Hepatocyte (in vitro differentiated cells): ENCODE results near the gene PLA2G12A. TPM values are rescaled to one million over a fixed set of nuclear protein-coding genes. Genes with fewer than 3 reads are reported as not detected.

Source experiments
- DNase-seq: peaks from one replicate; pipeline ENCODE4 v3.0.0-alpha.2; 2016; ENCODE audit warnings: low spot score
- H2AFZ ChIP-seq: fragments of 200-600 bp; sonication (generic); 2 replicates; pipeline ENCODE4 v1.6.0; 2016; ENCODE audit warnings: antibody characterized with exemption, mild to moderate bottlenecking
- H3K27ac ChIP-seq: fragments of 200-600 bp; sonication (generic); 2 replicates; pipeline ENCODE4 v1.5.1; 2016; ENCODE audit warnings: mild to moderate bottlenecking
- H3K27me3 ChIP-seq: fragments of 200-600 bp; sonication (generic); 2 replicates; pipeline ENCODE4 v1.6.1; 2016
- H3K36me3 ChIP-seq: fragments of 200-600 bp; sonication (generic); replicated peaks from 2 replicates; pipeline ENCODE4 v1.5.1; 2016; ENCODE audit warnings: low read depth; ENCODE audit not compliant: insufficient read depth
- H3K4me1 ChIP-seq: fragments of 200-600 bp; sonication (generic); 2 replicates; pipeline ENCODE4 v1.5.1; 2016; ENCODE audit warnings: mild to moderate bottlenecking, moderate library complexity; ENCODE audit not compliant: insufficient read depth
- H3K4me2 ChIP-seq: fragments of 200-600 bp; sonication (generic); 2 replicates; pipeline ENCODE4 v1.6.0; 2016
- H3K4me3 ChIP-seq: fragments of 200-600 bp; sonication (generic); 2 replicates; pipeline ENCODE4 v1.5.1; 2016; ENCODE audit warnings: mild to moderate bottlenecking
- H3K79me2 ChIP-seq: fragments of 200-600 bp; sonication (generic); 2 replicates; pipeline ENCODE4 v1.6.0; 2017; ENCODE audit warnings: mild to moderate bottlenecking
- H3K9me2 ChIP-seq: fragments of 200-600 bp; sonication (generic); replicated peaks from 2 replicates; pipeline ENCODE4 v1.6.0; 2017; ENCODE audit warnings: mild to moderate bottlenecking; ENCODE audit not compliant: insufficient read depth
- H3K9me3 ChIP-seq: fragments of 200-600 bp; sonication (generic); 2 replicates; pipeline ENCODE4 v1.5.1; 2016; ENCODE audit warnings: low read depth, mild to moderate bottlenecking
- H4K20me1 ChIP-seq: fragments of 200-600 bp; sonication (generic); 2 replicates; pipeline ENCODE4 v1.6.0; 2016; ENCODE audit warnings: mild to moderate bottlenecking; ENCODE audit not compliant: insufficient read depth, poor library complexity, severe bottlenecking
- CTCF ChIP-seq: fragments of 200-600 bp; sonication (generic); IDR thresholded peaks from 2 replicates; pipeline ENCODE4 v1.5.1; 2016; ENCODE audit warnings: antibody characterized with exemption, mild to moderate bottlenecking; ENCODE audit not compliant: poor library complexity
- EZH2 ChIP-seq: fragments of 200-600 bp; sonication (generic); IDR thresholded peaks from 2 replicates; pipeline ENCODE4 v1.6.1; 2016; ENCODE audit warnings: antibody characterized with exemption, mild to moderate bottlenecking, borderline replicate concordance
- EZH2phosphoT487 ChIP-seq: fragments of 200-600 bp; sonication (generic); IDR thresholded peaks from one replicate; pipeline ENCODE4 v1.6.1; 2018; ENCODE audit warnings: antibody characterized with exemption, mild to moderate bottlenecking, low read depth, moderate library complexity; ENCODE audit not compliant: unreplicated experiment, severe bottlenecking
- WGBS: methylation state at CpG from one replicate; pipeline ENCODE4 v1.1.6; 2016; ENCODE audit warnings: low lambda C conversion rate; ENCODE audit errors: missing lambda C conversion rate; 5-methylcytosine and 5-hydroxymethylcytosine counted together
- polyA plus RNA-seq: library from polyadenylated mRNA; unstranded; fragments of >200 nt; fragmentation: Nextera tagmentation; extraction: Ambion mirVana; gene quantifications from 2 replicates; pipeline ENCODE4 v1.2.1, GENCODE V29; 2016
- total RNA-seq: library from RNA; depleted of rRNA; stranded (reverse); fragments of >200 nt; gene quantifications from 2 replicates; pipeline ENCODE4 v1.2.3, GENCODE V29; 2014

PLA2G12A gene
- total and polyA plus RNA-seq, 2 experiments from 2014 or later = 32.7 to 91.4 TPM

GRCh38 chr4:109703664-109704361 lies 26.1 kb downstream of the PLA2G12A start:
- TF ChIP-seq EZH2 (no peak), EZH2phosphoT487 (no peak), CTCF (no peak)
- DNase-seq = peak; percentile 12
- H4K20me1 ChIP-seq = peaks cover 7% of the 10 kb centered on the region
- H3K27ac ChIP-seq = peak overlapping the region; percentile 97
- H3K9me2 ChIP-seq = no peaks in the 10 kb centered on the region
- peaks cover 32% of the 10 kb centered on the region for H3K79me2 ChIP-seq
- H3K4me1 ChIP-seq = peaks cover 28% of the 10 kb centered on the region
- H3K4me2 ChIP-seq = peak overlapping the region; percentile 78
- peak overlapping the region; percentile 99 for H3K4me3 ChIP-seq
- no peaks in the 10 kb centered on the region for H3K27me3 ChIP-seq
- H2AFZ ChIP-seq = peak overlapping the region; percentile 97
- no peaks in the 10 kb centered on the region for H3K36me3 ChIP-seq
- no peaks in the 10 kb centered on the region for H3K9me3 ChIP-seq
- 29% methylated on average over 11 of the region's 11 CpGs for WGBS

GRCh38 chr4:109702950-109703663 lies 26.8 kb downstream of the PLA2G12A start, which contains the start of gene CASP6:
CASP6 (minus strand) TSS chr4:109703445; CDS start chr4:109703395, 50 bp downstream.
- peak within 1 kb of the TSS; percentile 99 for H3K4me3 ChIP-seq
- peak within 1 kb of the TSS; percentile 97 for H3K27ac ChIP-seq
- peak within 1 kb of the TSS; percentile 97 for H2AFZ ChIP-seq
- H3K27me3 ChIP-seq = no peaks in the 10 kb centered on the region
- peaks cover 33% of the 10 kb centered on the region for H3K4me1 ChIP-seq
- H3K4me2 ChIP-seq = peak within 1 kb of the TSS; percentile 78
- under 1% methylated on average over 60 of the region's 72 CpGs for WGBS
- no peaks in the 10 kb centered on the region for H3K9me2 ChIP-seq
- DNase-seq = peak; percentile 93
- no peaks in the 10 kb centered on the region for H3K36me3 ChIP-seq
- TF ChIP-seq EZH2phosphoT487 (no peak), CTCF (peak; percentile 68)
- H3K9me3 ChIP-seq = no peaks in the 10 kb centered on the region
- peaks cover 10% of the 10 kb centered on the region for H4K20me1 ChIP-seq
- H3K79me2 ChIP-seq = peaks cover 39% of the 10 kb centered on the region

- Histone ChIP-seq H3K27me3 (no peaks in the 10 kb centered on the region), H3K36me3 (no peaks in the 10 kb centered on the region), H3K9me3 (no peaks in the 10 kb centered on the region), H3K79me2 (peaks cover 52% of the 10 kb centered on the region), H3K4me3 (peak overlapping the region; percentile 99), H3K4me2 (peak overlapping the region; percentile 78), H3K9me2 (no peaks in the 10 kb centered on the region), H2AFZ (peak overlapping the region; percentile 97), H3K4me1 (peaks cover 33% of the 10 kb centered on the region), H3K27ac (peak overlapping the region; percentile 97), H4K20me1 (peaks cover 10% of the 10 kb centered on the region)
- TF ChIP-seq EZH2 = no peak
- TF ChIP-seq EZH2phosphoT487 = no peak
- no peak for TF ChIP-seq CTCF
- DNase-seq = peak; percentile 61
- 33% methylated on average over 21 of the region's 21 CpGs for WGBS
Measured at GRCh38 chr4:109701566-109702410, 28.1 kb downstream of the PLA2G12A start.
